Prostate gland (tissue), 2 donors: ENCODE results near the gene RBM44.

Source experiments
- POLR2A ChIP-seq: fragments of 450-650 bp; IDR thresholded peaks from one replicate; pipeline ENCODE4 v1.6.1; 2016; ENCODE audit warnings: antibody characterized with exemption, mild to moderate bottlenecking
- POLR2AphosphoS5 ChIP-seq: sonication (generic); formaldehyde crosslinking; IDR thresholded peaks from one replicate; pipeline ENCODE4 v1.6.1; 2017; ENCODE audit warnings: antibody characterized with exemption
- TF ChIP-seq, protein P1 (sequence below), 4 experiments: fragments of 200-600 bp in 2 of 4; fragments of 450-650 bp in 2 of 4; sonication (generic) in 2 of 4; IDR thresholded peaks; 1 replicate in 3 of 4; 2 replicates in 1 of 4; pipeline ENCODE4 v1.5.1; 2016 to 2019; ENCODE audit warnings: antibody characterized with exemption in 4 of 4, mild to moderate bottlenecking in 2 of 4, moderate library complexity in 2 of 4

DNA sequence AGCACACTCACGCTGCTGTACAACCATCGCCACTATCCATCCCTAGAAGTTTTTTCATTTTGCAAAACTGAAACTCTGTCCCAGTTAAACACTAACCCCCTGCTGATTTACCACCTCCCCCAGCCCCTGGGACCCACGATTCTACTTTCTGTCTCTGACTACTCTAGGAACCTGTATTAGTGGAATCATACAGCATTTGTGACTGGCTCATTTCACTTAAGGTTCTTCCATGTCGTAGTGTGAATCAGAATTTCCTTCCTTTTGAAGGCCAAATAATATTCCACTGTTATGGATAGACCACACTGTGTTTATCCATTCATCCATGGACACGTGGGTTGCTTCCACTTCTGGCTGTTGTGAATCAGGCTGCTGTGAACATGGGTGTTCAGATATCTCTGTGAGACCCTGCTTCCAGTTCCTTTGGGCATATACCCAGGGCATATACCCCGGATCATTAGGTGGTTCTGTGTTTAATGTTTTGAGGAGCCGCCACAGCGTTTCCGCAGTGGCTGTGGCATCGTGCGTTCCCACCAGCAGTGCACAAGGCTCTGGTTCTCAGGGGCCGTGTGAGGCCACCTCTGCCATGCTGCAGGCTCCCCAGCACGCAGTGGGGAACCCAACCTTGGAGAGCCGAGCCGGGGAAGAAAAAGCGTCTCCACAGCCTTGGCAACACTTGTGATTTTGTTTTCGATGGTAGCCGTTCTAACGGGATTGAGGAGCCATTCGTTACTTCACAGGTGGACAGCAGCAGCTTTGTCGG is 70.9 kb downstream of the RBM44 start:
- TF ChIP-seq, protein P1, sequence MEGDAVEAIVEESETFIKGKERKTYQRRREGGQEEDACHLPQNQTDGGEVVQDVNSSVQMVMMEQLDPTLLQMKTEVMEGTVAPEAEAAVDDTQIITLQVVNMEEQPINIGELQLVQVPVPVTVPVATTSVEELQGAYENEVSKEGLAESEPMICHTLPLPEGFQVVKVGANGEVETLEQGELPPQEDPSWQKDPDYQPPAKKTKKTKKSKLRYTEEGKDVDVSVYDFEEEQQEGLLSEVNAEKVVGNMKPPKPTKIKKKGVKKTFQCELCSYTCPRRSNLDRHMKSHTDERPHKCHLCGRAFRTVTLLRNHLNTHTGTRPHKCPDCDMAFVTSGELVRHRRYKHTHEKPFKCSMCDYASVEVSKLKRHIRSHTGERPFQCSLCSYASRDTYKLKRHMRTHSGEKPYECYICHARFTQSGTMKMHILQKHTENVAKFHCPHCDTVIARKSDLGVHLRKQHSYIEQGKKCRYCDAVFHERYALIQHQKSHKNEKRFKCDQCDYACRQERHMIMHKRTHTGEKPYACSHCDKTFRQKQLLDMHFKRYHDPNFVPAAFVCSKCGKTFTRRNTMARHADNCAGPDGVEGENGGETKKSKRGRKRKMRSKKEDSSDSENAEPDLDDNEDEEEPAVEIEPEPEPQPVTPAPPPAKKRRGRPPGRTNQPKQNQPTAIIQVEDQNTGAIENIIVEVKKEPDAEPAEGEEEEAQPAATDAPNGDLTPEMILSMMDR (IDR thresholded peaks at IDR 0.05), result no peak
- no peak for TF ChIP-seq POLR2A
- TF ChIP-seq POLR2AphosphoS5, result no peak
